Measurements from ENCODE around the gene ZBTB24. TPM values are rescaled to one million over a fixed set of nuclear protein-coding genes. Genes with fewer than 3 reads are reported as not detected.
A peak's percentile ranks its signal among the peaks of the same experiment; 100 is the strongest.
"Not testable (repeated sequence)": the region's sequence is repeated elsewhere in the genome, so short reads cannot be mapped to it uniquely, and the experiment has no call there.

Gene ZBTB24
- 4.7 TPM for total RNA-seq

GRCh38 chr6:109482905-109483734 lies at the start of gene ZBTB24:
TSS of gene ZBTB24 (minus strand) at chr6:109483219. CDS start at chr6:109482026, 1,193 bp downstream.
- H3K27me3 ChIP-seq (ENCODE audit: control insufficient read depth in 3 of 3, insufficient read depth in 3 of 3, low read length in 3 of 3) = no peaks in the 10 kb centered on the region
- no peaks in the 10 kb centered on the region for H3K9me3 ChIP-seq (ENCODE audit: control insufficient read depth in 3 of 3, low read length in 3 of 3)
- H3K9ac ChIP-seq (ENCODE audit: low read depth in 1 of 3, low read length in 3 of 3) = peak within 1 kb of the TSS; percentile 70 to 91 (median 78)
- peak within 1 kb of the TSS; percentile 49 for H3K27ac ChIP-seq (ENCODE audit: low read depth, low read length)
- H3K36me3 ChIP-seq (ENCODE audit: control insufficient read depth in 3 of 3, insufficient read depth in 3 of 3, low read length in 3 of 3) = peaks cover 0 to 16% (median 10%) of the 10 kb centered on the region in 3 donors
- peaks cover 28 to 32% (median 30%) of the 10 kb centered on the region in 3 donors for H3K4me1 ChIP-seq (ENCODE audit: control insufficient read depth in 3 of 3, insufficient read depth in 3 of 3, low read length in 3 of 3)
- peak within 1 kb of the TSS; percentile 75 to 92 (median 78) for H3K4me3 ChIP-seq (ENCODE audit: low read length in 3 of 3)

- Histone ChIP-seq H3K36me3 (ENCODE audit: control insufficient read depth in 3 of 3, insufficient read depth in 3 of 3, low read length in 3 of 3) (no peaks in the 10 kb centered on the region), H3K4me1 (ENCODE audit: control insufficient read depth in 3 of 3, insufficient read depth in 3 of 3, low read length in 3 of 3) (no peaks in the 10 kb centered on the region), H3K27me3 (ENCODE audit: control insufficient read depth in 3 of 3, insufficient read depth in 3 of 3, low read length in 3 of 3) (no peaks in the 10 kb centered on the region), H3K4me3 (ENCODE audit: low read length in 3 of 3) (no peak overlapping the region), H3K27ac (ENCODE audit: low read depth, low read length) (no peak overlapping the region), H3K9ac (ENCODE audit: low read depth in 1 of 3, low read length in 3 of 3) (no peak overlapping the region), H3K9me3 (ENCODE audit: control insufficient read depth in 3 of 3, low read length in 3 of 3) (no peaks in the 10 kb centered on the region)
These were observed 48.4 kb upstream of the ZBTB24 start for GRCh38 chr6:109531446-109531845.

GRCh38 chr6:109527989-109528388 lies 45.0 kb upstream of the ZBTB24 start:
- Histone ChIP-seq H3K36me3 (ENCODE audit: control insufficient read depth in 3 of 3, insufficient read depth in 3 of 3, low read length in 3 of 3) (no peaks in the 10 kb centered on the region), H3K27ac (ENCODE audit: low read depth, low read length) (no peak overlapping the region), H3K9ac (ENCODE audit: low read depth in 1 of 3, low read length in 3 of 3) (no peak overlapping the region), H3K9me3 (ENCODE audit: control insufficient read depth in 3 of 3, low read length in 3 of 3) (no peaks in the 10 kb centered on the region), H3K27me3 (ENCODE audit: control insufficient read depth in 3 of 3, insufficient read depth in 3 of 3, low read length in 3 of 3) (no peaks in the 10 kb centered on the region), H3K4me1 (ENCODE audit: control insufficient read depth in 3 of 3, insufficient read depth in 3 of 3, low read length in 3 of 3) (no peaks in the 10 kb centered on the region), H3K4me3 (ENCODE audit: low read length in 3 of 3) (no peak overlapping the region)

DNA sequence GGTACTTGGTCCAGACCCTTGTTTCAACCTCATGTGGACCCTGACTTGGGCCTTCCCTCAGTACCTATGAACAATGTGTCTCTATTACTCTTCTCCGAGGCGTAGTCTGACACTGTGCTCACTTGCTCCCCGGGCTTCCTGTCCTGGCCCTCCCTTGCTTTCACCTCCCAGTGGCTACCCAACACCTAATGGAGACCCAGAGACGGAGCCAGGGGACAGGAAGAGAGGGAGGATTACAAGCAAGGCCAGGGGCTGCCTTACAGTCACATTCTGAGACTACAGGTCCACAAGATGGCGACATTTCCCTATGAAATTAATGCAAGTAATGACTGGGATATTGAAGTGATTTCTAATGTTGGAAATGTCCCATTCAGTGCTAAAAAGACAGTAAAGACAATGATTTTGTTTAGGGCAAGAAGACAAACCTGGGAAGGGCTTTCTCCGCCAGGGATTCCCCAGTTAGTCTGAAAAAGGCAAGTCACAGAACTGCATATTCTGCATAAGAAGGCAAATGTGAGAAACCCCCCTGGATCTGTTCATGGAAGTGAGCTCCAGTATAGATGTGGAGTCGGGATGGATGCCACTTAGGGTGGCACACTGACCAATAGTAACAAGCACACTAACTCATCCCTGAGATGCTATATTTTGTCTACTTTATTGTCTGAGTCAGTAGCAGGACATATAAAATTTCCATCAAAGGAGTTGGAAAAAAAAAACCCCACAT lies 44.0 kb upstream of the ZBTB24 start:
- no peaks in the 10 kb centered on the region for H3K4me1 ChIP-seq (ENCODE audit: control insufficient read depth in 3 of 3, insufficient read depth in 3 of 3, low read length in 3 of 3)
- no peaks in the 10 kb centered on the region for H3K9me3 ChIP-seq (ENCODE audit: control insufficient read depth in 3 of 3, low read length in 3 of 3)
- no peak overlapping the region for H3K4me3 ChIP-seq (ENCODE audit: low read length in 3 of 3)

DNA sequence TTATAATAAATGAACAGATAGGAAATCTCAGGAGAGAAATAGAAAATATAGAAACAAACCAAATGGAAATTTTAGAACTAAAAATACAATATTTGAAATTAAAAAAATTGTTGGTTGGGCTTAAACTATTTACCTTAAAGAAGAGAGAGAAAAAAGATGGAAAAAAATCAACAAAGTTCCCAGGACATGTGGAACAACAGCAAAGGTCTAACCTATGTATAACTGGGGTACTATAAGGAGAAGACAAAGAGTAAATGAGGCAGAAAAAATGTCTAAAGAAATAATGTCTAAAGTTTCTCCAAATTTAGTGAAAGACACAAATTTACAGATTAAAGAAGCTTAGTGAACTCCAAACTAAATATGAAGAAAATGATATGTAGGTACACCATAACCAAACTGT lies 41.1 kb upstream of the ZBTB24 start:
- Histone ChIP-seq H3K9ac (ENCODE audit: low read depth in 1 of 3, low read length in 3 of 3) (no peak overlapping the region), H3K27me3 (ENCODE audit: control insufficient read depth in 3 of 3, insufficient read depth in 3 of 3, low read length in 3 of 3) (no peaks in the 10 kb centered on the region), H3K36me3 (ENCODE audit: control insufficient read depth in 3 of 3, insufficient read depth in 3 of 3, low read length in 3 of 3) (no peaks in the 10 kb centered on the region), H3K27ac (ENCODE audit: low read depth, low read length) (no peak overlapping the region), H3K4me1 (ENCODE audit: control insufficient read depth in 3 of 3, insufficient read depth in 3 of 3, low read length in 3 of 3) (no peaks in the 10 kb centered on the region), H3K9me3 (ENCODE audit: control insufficient read depth in 3 of 3, low read length in 3 of 3) (no peaks in the 10 kb centered on the region), H3K4me3 (ENCODE audit: low read length in 3 of 3) (no peak overlapping the region)

More for the DNA sequence above, 44.0 kb upstream of the ZBTB24 start:
- Histone ChIP-seq H3K27me3 (ENCODE audit: control insufficient read depth in 3 of 3, insufficient read depth in 3 of 3, low read length in 3 of 3) (no peaks in the 10 kb centered on the region), H3K36me3 (ENCODE audit: control insufficient read depth in 3 of 3, insufficient read depth in 3 of 3, low read length in 3 of 3) (no peaks in the 10 kb centered on the region), H3K9ac (ENCODE audit: low read depth in 1 of 3, low read length in 3 of 3) (no peak overlapping the region), H3K27ac (ENCODE audit: low read depth, low read length) (no peak overlapping the region)

- H3K27ac ChIP-seq (ENCODE audit: low read depth, low read length) = no peak overlapping the region
- H3K4me1 ChIP-seq (ENCODE audit: control insufficient read depth in 3 of 3, insufficient read depth in 3 of 3, low read length in 3 of 3) = no peaks in the 10 kb centered on the region
- no peaks in the 10 kb centered on the region for H3K9me3 ChIP-seq (ENCODE audit: control insufficient read depth in 3 of 3, low read length in 3 of 3)
- H3K4me3 ChIP-seq (ENCODE audit: low read length in 3 of 3) = no peak overlapping the region
- H3K36me3 ChIP-seq (ENCODE audit: control insufficient read depth in 3 of 3, insufficient read depth in 3 of 3, low read length in 3 of 3) = no peaks in the 10 kb centered on the region
- H3K9ac ChIP-seq (ENCODE audit: low read depth in 1 of 3, low read length in 3 of 3) = no peak overlapping the region
- H3K27me3 ChIP-seq (ENCODE audit: control insufficient read depth in 3 of 3, insufficient read depth in 3 of 3, low read length in 3 of 3) = no peaks in the 10 kb centered on the region
These were observed 40.5 kb upstream of the ZBTB24 start for GRCh38 chr6:109523478-109523877.

- no peaks in the 10 kb centered on the region for H3K36me3 ChIP-seq (ENCODE audit: control insufficient read depth in 3 of 3, insufficient read depth in 3 of 3, low read length in 3 of 3)
- H3K27me3 ChIP-seq (ENCODE audit: control insufficient read depth in 3 of 3, insufficient read depth in 3 of 3, low read length in 3 of 3) = no peaks in the 10 kb centered on the region
- H3K4me3 ChIP-seq (ENCODE audit: low read length in 3 of 3) = no peak overlapping the region
These were observed 38.1 kb upstream of the ZBTB24 start for GRCh38 chr6:109521080-109521479.

GRCh38 chr6:109519647-109520046 lies 36.6 kb upstream of the ZBTB24 start:
- H3K36me3 ChIP-seq (ENCODE audit: control insufficient read depth in 3 of 3, insufficient read depth in 3 of 3, low read length in 3 of 3); H3K4me1 ChIP-seq (ENCODE audit: control insufficient read depth in 3 of 3, insufficient read depth in 3 of 3, low read length in 3 of 3); H3K9ac ChIP-seq (ENCODE audit: low read depth in 1 of 3, low read length in 3 of 3); H3K27ac ChIP-seq (ENCODE audit: low read depth, low read length); H3K9me3 ChIP-seq (ENCODE audit: control insufficient read depth in 3 of 3, low read length in 3 of 3); H3K4me3 ChIP-seq (ENCODE audit: low read length in 3 of 3); H3K27me3 ChIP-seq (ENCODE audit: control insufficient read depth in 3 of 3, insufficient read depth in 3 of 3, low read length in 3 of 3): not testable (repeated sequence)

More at GRCh38 chr6:109521080-109521479, 38.1 kb upstream of the ZBTB24 start:
- H3K4me1 ChIP-seq (ENCODE audit: control insufficient read depth in 3 of 3, insufficient read depth in 3 of 3, low read length in 3 of 3) = no peaks in the 10 kb centered on the region
- H3K9me3 ChIP-seq (ENCODE audit: control insufficient read depth in 3 of 3, low read length in 3 of 3) = no peaks in the 10 kb centered on the region
- no peak overlapping the region for H3K27ac ChIP-seq (ENCODE audit: low read depth, low read length)
- no peak overlapping the region for H3K9ac ChIP-seq (ENCODE audit: low read depth in 1 of 3, low read length in 3 of 3)

DNA sequence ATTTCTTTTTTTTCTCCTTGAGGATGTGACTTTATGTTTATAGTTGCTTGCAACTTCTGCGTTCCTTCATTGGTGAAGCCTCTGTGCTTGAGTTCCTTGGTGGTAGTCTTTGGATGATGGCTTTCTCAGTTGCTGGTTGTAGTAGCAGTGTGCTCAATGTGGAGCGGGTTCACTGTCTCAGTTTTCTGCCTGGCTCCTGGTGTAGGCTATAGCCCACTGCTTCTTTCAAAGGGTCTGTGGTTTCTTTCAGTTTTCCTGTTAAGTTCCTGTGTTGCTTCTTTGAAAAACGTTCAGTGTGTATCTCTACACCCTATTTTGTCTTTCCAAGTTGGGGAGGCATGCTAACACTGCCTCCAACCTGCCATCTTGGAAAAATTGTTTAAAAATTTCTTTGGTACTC lies 33.9 kb upstream of the ZBTB24 start:
- H3K9ac ChIP-seq (ENCODE audit: low read depth in 1 of 3, low read length in 3 of 3) = no peak overlapping the region
- no peak overlapping the region for H3K4me3 ChIP-seq (ENCODE audit: low read length in 3 of 3)
- no peaks in the 10 kb centered on the region for H3K9me3 ChIP-seq (ENCODE audit: control insufficient read depth in 3 of 3, low read length in 3 of 3)
- H3K4me1 ChIP-seq (ENCODE audit: control insufficient read depth in 3 of 3, insufficient read depth in 3 of 3, low read length in 3 of 3) = peaks cover 0 to 3% (median 0%) of the 10 kb centered on the region in 3 donors
- no peak overlapping the region for H3K27ac ChIP-seq (ENCODE audit: low read depth, low read length)
- H3K36me3 ChIP-seq (ENCODE audit: control insufficient read depth in 3 of 3, insufficient read depth in 3 of 3, low read length in 3 of 3) = no peaks in the 10 kb centered on the region
- H3K27me3 ChIP-seq (ENCODE audit: control insufficient read depth in 3 of 3, insufficient read depth in 3 of 3, low read length in 3 of 3) = no peaks in the 10 kb centered on the region

- H3K9me3 ChIP-seq (ENCODE audit: control insufficient read depth in 3 of 3, low read length in 3 of 3) = no peaks in the 10 kb centered on the region
These were observed 32.9 kb upstream of the ZBTB24 start for GRCh38 chr6:109515781-109516409.

More at GRCh38 chr6:109515781-109516409, 32.9 kb upstream of the ZBTB24 start:
- H3K9ac ChIP-seq (ENCODE audit: low read depth in 1 of 3, low read length in 3 of 3) = no peak overlapping the region
- H3K4me3 ChIP-seq (ENCODE audit: low read length in 3 of 3) = no peak overlapping the region
- H3K36me3 ChIP-seq (ENCODE audit: control insufficient read depth in 3 of 3, insufficient read depth in 3 of 3, low read length in 3 of 3) = no peaks in the 10 kb centered on the region
- H3K4me1 ChIP-seq (ENCODE audit: control insufficient read depth in 3 of 3, insufficient read depth in 3 of 3, low read length in 3 of 3) = peaks cover 0 to 3% (median 0%) of the 10 kb centered on the region in 3 donors
- H3K27ac ChIP-seq (ENCODE audit: low read depth, low read length) = no peak overlapping the region
- no peaks in the 10 kb centered on the region for H3K27me3 ChIP-seq (ENCODE audit: control insufficient read depth in 3 of 3, insufficient read depth in 3 of 3, low read length in 3 of 3)
